T-helper 2 cell treated with Interferon-gamma antibody and Interleukin-4, amounts not matched to agents 100 ng/mL and 5 ng/mL, for 36 hours (primary cell): ENCODE results near the gene ZNF317. TPM values are rescaled to one million over a fixed set of nuclear protein-coding genes. Genes with fewer than 3 reads are reported as not detected.
"Not testable (repeated sequence)": the region's sequence is repeated elsewhere in the genome, so short reads cannot be mapped to it uniquely, and the experiment has no call there.

Experiments
- intact Hi-C: fragments of 100-400 bp; cut with micrococcal nuclease; formaldehyde crosslinking; loops from one replicate; pipeline ENCODE4 v1.15.1; 2023
- total RNA-seq: library from RNA; stranded (reverse); gene quantifications from 2 replicates; pipeline ENCODE4 v1.2.3, GENCODE V29; 2022

The ZNF317 gene
- total RNA-seq, 1 donor from 2014 or later = 40.6 TPM

DNA sequence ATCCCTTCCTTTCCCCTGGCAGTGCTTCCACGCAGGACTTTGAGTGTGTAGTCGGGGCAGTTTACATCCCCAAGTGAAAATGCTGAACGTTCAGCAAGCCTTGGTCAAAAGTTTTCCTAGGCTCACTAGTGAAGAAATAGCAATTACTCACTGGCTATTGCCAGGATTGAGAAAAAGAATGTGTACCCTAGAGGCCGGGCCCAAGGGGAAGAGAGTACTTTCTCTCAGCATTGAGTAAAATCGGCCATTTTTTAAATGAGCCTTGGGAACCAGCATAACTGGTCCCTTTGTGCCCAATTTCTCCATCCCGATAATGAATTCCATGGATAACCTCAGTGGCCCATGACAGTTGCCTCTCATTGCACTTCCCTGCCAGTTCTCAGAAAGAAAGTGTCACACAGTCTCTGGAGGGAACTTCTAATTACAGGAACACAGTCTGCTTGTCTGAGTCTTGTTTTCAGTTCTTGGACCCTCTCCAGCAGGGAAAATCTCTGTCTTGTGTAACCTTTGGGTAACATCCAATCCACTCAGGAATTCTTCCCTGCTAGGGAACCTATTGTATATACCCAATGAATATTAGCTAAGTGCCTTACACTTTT lies 31.3 kb downstream of the ZNF317 start:
- intact Hi-C loops = no loop called here

DNA sequence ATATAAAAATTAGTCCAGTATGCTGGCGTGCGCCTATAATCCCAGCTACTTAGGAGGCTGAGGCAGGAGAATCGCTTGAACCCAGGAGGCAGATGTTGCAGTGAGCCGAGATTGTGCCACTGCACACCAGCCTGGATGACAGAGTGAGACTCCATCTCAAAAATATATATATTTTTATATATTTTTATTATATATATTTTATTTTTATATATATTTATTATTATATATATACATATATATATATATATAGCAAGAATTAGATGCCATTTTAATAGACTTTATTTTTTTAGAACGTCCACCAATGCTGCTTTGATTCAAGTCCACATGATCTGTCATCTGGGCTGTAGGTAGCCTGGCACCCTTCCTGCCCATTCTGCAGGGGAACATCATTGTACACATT lies 35.1 kb downstream of the ZNF317 start:
- intact Hi-C loops = no loop called here

DNA sequence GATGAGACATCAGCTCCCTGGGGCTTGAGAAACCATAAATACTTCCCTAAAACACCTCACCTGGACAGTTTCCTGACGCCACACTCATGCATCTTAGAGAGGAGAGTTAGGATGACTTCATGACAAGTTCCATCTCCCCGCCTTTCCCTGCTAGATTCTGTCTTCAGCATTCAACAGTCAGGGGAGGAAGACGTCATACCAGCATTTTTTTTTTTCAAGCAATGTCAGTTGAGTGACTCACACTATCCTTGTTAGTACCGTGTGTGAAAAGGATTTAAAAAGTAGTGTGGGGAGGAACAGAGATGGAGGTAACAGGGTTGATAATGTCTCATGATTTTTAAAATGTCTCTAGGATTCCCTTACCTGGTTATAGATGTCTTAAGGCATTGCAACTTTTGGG lies 38.7 kb downstream of the ZNF317 start, which contains the start of gene OR7D2:
TSS of gene OR7D2 (plus strand) at position 79 of the 400 bp plus-strand sequence. CDS start 6,803 bp downstream, outside the sequence.
- intact Hi-C loops = no loop called here

DNA sequence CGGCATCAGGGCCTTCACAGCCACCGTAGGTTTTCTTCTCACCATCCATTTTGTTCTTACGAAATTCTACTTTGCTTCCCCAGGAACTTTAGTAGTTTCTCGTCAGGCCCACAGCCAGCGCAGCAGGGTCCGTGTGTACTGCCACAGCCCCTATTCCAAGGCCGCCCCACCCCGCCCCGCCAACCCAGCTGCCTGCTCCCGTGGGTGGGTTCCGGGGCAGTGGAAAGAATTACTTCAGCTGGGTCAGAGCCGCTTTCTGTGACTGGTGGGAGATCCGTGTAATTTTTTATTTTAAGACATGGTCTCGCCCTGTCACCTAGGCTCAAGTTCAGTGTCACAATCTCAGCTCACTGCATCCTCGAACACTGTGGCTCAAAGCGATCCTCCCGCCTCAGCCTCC lies 42.8 kb downstream of the ZNF317 start:
- intact Hi-C loops = no loop called here

DNA sequence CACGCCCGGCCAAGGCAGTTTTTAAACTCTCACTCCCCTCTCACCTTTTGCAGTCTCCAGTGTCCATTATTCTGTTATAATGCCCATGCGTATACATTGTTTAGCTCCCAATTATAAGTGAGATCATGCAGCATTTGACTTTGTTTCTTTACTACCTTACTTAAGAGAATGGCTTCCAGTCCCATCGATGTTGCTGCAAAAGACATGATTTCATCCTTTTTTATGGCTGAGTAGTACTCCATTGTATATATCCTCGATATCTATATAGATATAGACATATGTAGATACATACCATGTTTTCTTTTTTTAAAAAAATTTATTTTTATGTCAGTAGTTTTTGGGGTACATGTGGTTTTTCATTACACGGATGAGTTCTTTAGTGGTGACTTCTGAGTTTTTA lies 47.0 kb downstream of the ZNF317 start:
- intact Hi-C loops = no loop called here

DNA sequence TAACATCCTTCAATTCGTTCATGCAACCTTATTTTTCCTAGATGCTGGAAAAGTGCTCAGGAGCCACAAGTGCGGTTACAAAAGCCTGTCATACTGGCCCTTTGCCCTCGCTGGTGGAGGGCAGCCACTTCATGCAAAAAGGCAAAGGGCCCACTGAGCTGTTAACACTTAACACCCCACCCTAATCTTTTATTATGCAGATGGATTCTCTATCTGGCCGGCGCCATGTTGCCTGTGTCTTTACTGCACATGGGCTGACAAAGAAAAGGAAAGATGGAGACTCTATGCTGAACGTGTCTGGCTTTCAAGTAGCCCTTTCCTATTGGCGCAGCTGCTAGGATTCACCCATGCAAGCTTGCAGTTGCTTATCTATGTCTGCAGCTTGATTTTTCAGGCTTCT lies 49.3 kb downstream of the ZNF317 start:
- intact Hi-C loops = no loop called here

DNA sequence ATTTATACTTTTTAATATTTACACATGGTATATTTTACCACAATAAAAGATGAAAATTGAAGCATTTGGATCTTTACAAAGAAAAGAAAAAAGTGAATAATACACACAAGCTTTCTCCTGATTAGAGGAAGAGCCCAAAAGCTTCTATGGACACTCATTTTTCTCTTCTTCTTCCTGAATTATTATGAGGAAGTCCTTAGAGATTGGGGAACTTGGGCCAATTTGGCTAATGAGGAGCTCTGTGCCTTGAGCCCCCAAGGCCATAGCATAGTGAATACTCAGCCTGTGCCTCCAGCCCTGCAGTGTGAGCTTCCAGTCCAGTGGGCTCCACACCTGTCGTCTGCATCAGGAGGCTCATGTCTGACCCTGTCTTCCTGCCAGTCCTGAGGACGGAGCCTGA lies 57.8 kb downstream of the ZNF317 start:
- intact Hi-C loops = not testable (repeated sequence)

DNA sequence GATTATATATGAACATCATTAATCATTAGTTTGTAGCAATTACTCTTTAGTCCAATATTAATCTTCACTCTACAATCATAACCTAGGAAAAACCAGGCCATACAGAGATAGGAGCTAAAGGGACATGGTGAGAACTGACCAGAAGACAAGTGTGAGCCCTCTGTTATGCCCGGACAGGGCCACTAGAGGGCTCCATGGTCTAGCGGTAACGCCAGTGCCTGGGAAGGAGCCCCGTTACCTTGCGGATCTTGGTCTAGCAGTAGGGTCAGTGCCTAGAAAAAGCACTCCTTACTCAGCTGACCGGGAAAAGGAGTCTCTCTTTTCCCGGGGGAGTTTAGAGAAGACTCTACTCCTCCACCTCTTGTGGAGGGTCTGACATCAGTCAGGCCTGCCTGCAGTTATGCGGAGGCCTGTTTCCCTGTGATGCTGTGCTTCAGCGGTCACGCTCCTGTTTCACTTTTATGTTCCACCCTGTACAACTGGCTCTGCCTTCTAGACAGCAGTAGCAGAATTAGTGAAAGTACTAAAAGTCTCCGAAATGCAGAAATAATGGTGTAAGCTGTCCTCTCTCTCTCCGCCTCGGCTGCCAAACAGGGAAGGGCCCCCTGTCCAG lies 65.4 kb downstream of the ZNF317 start:
- intact Hi-C loops = loop anchor here (1.0 to 2.0 kb wide), 2 partner anchors 69 to 591 kb away; no protein-coding TSS in a partner anchor

Other genes with a start within 250 kb of the ZNF317 start
- not detected in 2 replicates for gene MUC16, start 130.0 kb upstream of the ZNF317 start, total RNA-seq
- gene OR1M1, start 53.3 kb upstream of the ZNF317 start, total RNA-seq = not detected in 2 replicates
- not detected in 2 replicates for gene OR7G2, start 32.9 kb upstream of the ZNF317 start, total RNA-seq
- not detected in 2 replicates for gene OR7G1, start 24.6 kb upstream of the ZNF317 start, total RNA-seq
- gene OR7G3, start 13.4 kb upstream of the ZNF317 start, total RNA-seq = not detected in 2 replicates
- gene OR7D2, start 38.6 kb downstream of the ZNF317 start, total RNA-seq = 0.39 and 0.95 TPM in 2 replicates
- gene OR7D4, start 79.2 kb downstream of the ZNF317 start, total RNA-seq = not detected in 2 replicates
- gene OR7E24, start 110.5 kb downstream of the ZNF317 start, total RNA-seq = not detected in 2 replicates
- gene ZNF699, start 169.4 kb downstream of the ZNF317 start, total RNA-seq = 6.7 and 7.1 TPM in 2 replicates
- 11.3 and 12.2 TPM in 2 replicates for gene ZNF559, start 183.8 kb downstream of the ZNF317 start, total RNA-seq
- 0.64 and 1.7 TPM in 2 replicates for gene ZNF177, start 222.6 kb downstream of the ZNF317 start, total RNA-seq